GM06990 (cell line): ENCODE results near the gene ARHGAP21.
"Not testable (repeated sequence)": the region's sequence is repeated elsewhere in the genome, so short reads cannot be mapped to it uniquely, and the experiment has no call there.

Experiments
- DNase-seq: peaks from one replicate; pipeline ENCODE4 v3.0.0-alpha.2; 2011; ENCODE audit not compliant: insufficient read length; ENCODE audit errors: extremely low read depth
- H3K27me3 ChIP-seq: replicated peaks from 2 replicates; pipeline ENCODE4 v1.6.0; 2011; ENCODE audit warnings: low read length; ENCODE audit not compliant: control insufficient read depth, insufficient read depth
- H3K36me3 ChIP-seq: 2 replicates; pipeline ENCODE4 v1.5.1; 2011; ENCODE audit warnings: low read length; ENCODE audit not compliant: control insufficient read depth, insufficient read depth
- H3K4me3 ChIP-seq: replicated peaks from 2 replicates; pipeline ENCODE4 v1.5.1; 2011; ENCODE audit warnings: low read depth, mild to moderate bottlenecking, control low read depth, low read length
- CTCF ChIP-seq: IDR thresholded peaks from 2 replicates; pipeline ENCODE4 v1.5.1; 2011; ENCODE audit warnings: low read length, control low read depth, mild to moderate bottlenecking, inconsistent platforms; ENCODE audit not compliant: insufficient read depth, poor library complexity, severe bottlenecking

ARHGAP21 gene

DNA sequence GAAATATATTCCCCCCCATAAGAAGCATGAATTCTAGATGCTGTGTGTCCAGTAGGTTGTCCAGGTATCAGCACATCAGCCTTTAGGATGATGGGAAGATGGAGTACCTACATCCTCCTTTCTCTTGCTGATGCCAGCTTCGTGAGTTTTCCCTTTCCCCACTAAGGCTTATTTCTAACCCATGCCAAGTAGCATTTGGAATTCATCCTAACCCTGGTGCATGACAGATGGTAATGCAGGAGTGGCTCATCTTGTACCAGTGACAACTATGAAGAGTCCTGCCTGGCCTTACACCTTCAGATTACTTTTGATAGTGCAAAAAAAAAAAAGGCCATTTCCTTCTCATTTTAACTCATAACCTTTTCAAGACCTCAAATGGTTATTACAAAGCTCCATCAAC is 58.7 kb downstream of the ARHGAP21 start:
- no peaks in the 10 kb centered on the region; the same call in 1 of the 2 replicates for H3K36me3 ChIP-seq
- no peaks in the 10 kb centered on the region for H3K27me3 ChIP-seq
- no peak for DNase-seq
- H3K4me3 ChIP-seq, result no peak overlapping the region
- TF ChIP-seq CTCF, result no peak

DNA sequence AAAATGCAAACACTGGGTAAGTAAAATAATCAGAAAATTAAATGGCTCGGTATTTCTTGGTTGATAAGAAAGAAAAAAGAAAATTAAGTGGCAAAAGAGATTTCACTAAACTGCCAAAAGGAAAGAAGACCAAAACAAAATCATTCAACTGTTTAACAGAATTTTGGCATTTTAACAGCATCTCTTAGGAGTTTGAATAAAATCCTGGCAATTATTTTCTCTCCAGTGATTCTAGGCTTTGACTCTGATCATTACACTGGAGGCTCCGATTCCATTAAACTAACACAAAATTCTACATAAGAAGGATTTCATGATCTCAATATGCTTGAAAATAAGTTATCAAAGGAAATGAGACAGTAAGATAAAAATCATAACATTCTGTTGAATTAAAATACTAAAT is 62.3 kb downstream of the ARHGAP21 start:
- Histone ChIP-seq H3K36me3 (no peaks in the 10 kb centered on the region; the same call in 1 of the 2 replicates), H3K27me3 (no peaks in the 10 kb centered on the region), H3K4me3 (no peak overlapping the region)
- DNase-seq, result no peak
- TF ChIP-seq CTCF, result no peak

DNA sequence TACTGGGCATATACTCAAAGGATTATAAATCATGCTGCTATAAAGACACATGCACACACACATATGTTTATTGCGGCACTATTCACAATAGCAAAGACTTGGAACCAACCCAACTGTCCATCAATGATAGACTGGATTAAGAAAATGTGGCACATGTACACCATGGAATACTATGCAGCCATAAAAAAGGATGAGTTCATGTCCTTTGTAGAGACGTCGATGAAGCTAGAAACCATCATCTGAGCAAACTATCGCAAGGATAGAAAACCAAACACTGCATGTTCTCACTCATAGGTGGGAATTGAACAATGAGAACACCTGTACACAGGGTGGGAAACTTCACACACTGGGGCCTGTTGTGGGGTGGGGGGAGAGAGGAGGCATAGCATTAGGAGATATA is 65.4 kb downstream of the ARHGAP21 start:
- DNase-seq, H3K36me3 ChIP-seq, H3K27me3 ChIP-seq, H3K4me3 ChIP-seq: not testable (repeated sequence)

- H3K27me3 ChIP-seq, H3K36me3 ChIP-seq, H3K4me3 ChIP-seq, DNase-seq: not testable (repeated sequence)
Measured at GRCh38 chr10:24656326-24656725, 67.4 kb downstream of the ARHGAP21 start.

GRCh38 chr10:24652381-24652957 is 71.2 kb downstream of the ARHGAP21 start:
- peak; percentile 69 for DNase-seq
- Histone ChIP-seq H3K27me3 (no peaks in the 10 kb centered on the region), H3K36me3 (no peaks in the 10 kb centered on the region), H3K4me3 (peak overlapping the region; percentile 45)
- no peak for TF ChIP-seq CTCF

DNA sequence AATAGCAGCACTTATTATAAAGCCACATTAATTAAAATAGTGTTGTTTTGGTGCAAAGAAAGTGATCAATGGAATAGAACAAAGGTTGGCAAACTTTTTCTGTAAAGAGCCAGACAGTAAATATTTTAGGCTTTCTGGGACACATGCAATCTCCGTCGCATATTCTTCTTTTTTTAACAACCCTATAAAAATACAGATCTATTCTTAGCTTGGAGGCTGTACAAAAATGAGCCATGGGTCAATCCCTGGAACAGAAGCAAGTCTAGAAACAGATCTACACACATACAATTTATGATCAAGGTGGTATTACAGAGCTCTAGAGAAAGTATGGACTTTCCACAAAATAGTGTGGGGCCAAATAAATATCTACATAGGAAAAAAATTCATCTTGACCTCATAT is 71.8 kb downstream of the ARHGAP21 start:
- H3K36me3 ChIP-seq, result no peaks in the 10 kb centered on the region

More for the DNA sequence above, 71.8 kb downstream of the ARHGAP21 start:
- no peak for TF ChIP-seq CTCF
- H3K27me3 ChIP-seq, result no peaks in the 10 kb centered on the region
- no peak for DNase-seq
- H3K4me3 ChIP-seq, result peak overlapping the region; percentile 11; the same call in 1 of the 2 replicates
